ENCODE results near the gene KLF11.
"Not testable (repeated sequence)": the region's sequence is repeated elsewhere in the genome, so short reads cannot be mapped to it uniquely, and the experiment has no call there.

KLF11 gene

DNA sequence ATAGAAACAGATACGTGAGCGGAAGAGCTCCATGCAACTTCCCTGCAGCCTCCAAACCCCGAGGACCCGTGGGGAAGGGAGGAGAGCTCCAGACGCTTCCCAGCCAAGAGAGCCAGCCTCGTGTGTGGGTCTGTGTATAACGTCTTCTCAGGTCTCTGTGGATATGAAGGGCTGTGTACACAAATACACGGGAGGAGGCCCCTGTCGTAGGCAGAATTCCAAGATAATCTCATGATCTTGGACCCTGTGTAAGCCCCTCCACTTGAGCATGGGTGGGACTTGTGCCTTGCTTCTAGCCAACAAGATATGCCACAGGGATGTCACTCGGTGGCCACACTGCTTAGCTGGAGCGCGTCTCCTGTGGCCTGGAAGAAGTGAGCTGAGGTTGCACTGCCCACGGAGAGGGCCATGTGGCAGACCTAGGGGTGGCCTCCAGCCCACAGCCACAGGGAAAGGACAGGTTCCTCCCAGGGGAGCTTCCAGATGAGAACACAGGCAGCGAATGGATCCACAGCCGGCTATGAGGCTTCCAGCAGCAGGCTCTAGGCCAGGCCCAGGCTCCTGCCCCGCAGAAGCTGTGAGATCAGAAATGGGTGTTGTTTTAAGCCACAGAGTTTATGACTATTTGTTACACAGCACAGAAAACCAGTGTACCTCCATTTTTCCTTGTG is 15.6 kb upstream of the KLF11 start:
- no peak for DNase-seq

- no peak for DNase-seq
Observed at GRCh38 chr2:10028407-10028987, 14.9 kb upstream of the KLF11 start.

- no peak for DNase-seq
Observed at GRCh38 chr2:10028988-10029874, 14.1 kb upstream of the KLF11 start.

DNA sequence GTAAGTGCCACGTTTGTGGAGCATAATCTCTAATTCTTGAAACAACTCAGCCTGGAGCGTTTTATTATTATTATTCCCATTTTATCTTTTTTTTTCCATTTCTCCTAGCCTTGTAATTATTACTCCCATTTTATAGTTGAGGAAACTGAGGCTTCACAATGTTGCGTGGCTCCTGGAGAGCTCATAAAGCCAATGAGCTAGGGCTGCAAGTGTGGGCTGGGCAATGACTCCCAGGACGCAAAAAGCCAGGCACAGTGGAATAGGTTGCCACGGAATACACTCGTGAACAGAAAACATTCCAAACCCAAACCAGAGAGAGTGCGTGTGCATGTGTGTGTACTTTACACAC is 13.5 kb upstream of the KLF11 start:
- no peak for DNase-seq

GRCh38 chr2:10030311-10030736 is 13.0 kb upstream of the KLF11 start:
- DNase-seq: no peak

DNA sequence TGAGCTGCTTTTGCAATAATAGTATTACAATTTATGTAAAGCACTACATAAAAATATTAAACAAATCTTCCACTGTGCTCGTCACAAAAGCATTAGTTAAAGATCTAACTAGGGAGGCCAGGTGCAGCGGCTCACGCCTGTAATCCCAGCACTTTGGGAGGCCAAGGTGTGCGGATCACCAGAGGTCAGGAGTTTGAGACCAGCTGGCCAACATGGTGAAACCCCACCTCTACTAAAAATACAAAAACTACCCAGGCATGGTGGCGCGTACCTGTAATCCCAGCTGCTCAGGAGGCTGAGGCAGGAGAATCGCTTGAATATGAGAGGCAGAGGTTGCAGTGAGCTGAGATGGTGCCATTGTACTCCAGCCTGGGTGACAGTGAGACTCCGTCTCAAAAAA is 12.6 kb upstream of the KLF11 start:
- DNase-seq: not testable (repeated sequence)

GRCh38 chr2:10031886-10032745 is 11.2 kb upstream of the KLF11 start:
- DNase-seq: no peak

- DNase-seq: no peak
Observed at GRCh38 chr2:10032746-10033105, 10.6 kb upstream of the KLF11 start.

GRCh38 chr2:10033251-10034006 is 9.9 kb upstream of the KLF11 start:
- DNase-seq: no peak

- DNase-seq: no peak
Observed at GRCh38 chr2:10034333-10035052, 8.9 kb upstream of the KLF11 start.

- no peak for DNase-seq
Observed at GRCh38 chr2:10035053-10035422, 8.3 kb upstream of the KLF11 start.

GRCh38 chr2:10035633-10036032 is 7.7 kb upstream of the KLF11 start:
- no peak for DNase-seq

DNA sequence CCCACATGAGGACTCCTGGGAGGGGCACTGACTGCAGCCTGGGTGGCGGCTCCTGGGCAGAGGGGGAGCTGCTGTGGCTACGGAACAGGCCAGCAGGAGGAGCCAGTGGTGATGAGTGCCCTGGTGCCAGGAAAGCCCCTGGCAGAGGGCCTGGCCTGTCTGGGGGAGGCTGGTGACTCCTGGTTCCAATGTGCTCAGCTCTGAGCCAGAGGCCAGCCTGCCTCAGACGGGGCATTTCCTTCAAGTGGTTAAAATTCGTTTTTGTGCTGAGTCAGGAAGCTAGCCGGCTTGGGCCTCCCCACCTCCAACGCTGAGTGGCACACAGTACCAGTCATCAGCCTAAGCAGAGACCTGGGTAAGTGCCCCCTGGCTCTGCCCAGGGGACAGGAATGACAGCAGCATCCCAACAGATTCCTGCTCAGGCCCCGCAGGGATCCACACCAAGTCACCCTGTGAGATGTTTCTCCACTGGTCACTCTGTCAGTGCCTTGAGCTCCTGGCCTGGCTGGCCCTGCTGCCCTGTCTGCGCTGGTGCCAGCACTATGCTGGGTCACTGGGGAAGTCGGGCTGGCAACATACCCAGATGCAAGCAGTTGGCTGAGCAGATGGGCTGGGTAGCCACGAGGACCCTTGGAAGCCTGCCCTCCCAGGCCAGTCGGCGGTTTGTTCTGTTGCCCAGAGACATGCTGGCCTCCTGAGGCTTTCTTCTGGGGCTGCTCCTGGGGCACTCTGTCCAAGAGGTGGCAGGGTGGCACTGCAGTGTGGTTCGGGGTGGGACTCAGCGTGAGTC is 7.1 kb upstream of the KLF11 start:
- peak; percentile 73 for DNase-seq

- no peak for DNase-seq
Observed at GRCh38 chr2:10038123-10038522, 5.2 kb upstream of the KLF11 start.

- DNase-seq: no peak
Observed at GRCh38 chr2:10038716-10039115, 4.6 kb upstream of the KLF11 start.

GRCh38 chr2:10039658-10040410 is 3.5 kb upstream of the KLF11 start:
- no peak for DNase-seq

DNA sequence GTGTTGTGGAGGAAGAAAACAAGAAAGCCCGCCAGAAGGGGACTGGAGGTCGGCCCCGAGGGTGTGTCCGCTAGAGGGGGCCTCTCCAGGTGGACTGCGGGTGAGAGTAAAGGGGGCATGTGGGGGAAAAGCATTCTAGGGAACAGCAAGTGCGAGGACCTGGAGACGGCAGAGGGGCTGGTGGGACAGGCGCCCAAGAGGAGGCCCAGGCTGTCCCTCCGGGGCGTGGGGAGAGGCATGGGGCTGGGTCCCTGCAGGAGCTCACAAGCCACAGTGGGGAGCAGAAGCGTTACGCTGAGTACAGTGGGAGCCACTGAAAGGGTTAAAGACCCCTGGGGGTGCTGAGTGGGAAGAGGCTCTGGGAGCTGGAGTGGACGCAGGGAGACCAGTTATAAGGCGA is 1.6 kb upstream of the KLF11 start:
- no peak for DNase-seq

DNA sequence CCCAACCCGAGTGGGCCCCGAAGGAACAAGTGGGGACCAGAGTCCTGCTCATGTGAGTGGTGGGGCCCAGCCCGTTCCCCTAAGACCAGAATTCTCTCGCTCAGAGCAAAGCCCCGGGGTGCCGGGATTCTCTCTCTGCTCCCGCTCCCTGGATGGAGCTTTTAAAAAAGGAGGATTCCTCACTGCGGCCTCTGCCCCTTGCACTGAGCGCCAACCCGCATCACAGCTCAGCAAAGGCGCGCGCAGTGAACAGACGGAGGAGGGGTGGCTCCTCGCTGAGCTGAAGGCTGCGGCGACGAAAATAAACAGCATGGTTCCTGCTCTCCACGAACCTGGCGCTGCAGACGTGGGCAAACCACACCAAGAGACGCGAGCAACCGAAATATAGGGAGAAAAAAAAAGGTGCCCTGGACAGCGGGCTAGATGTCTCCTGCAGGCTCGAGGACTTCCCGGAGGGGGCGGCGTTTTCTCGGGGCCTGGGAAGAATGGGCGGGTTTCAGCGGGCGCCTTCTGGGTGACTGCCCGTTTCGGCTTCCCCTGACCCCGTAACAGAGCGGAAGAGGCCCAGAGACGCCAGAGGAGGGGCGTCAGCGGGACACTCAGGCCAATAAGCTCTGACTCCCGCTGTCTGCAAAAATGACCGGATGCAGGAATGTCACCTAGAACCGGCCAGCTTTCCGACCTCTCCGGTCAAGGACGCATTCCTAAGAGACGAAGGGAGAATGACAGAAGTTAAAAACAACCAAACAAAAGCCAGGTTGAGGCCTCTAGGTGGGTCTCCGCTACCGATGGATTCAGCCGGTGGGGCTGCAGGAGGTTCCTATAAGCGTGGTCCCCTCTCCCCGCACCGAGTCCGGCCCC is 819 bp upstream of the KLF11 start:
- DNase-seq: peak; percentile 74

All from EL (cell line).